T-helper 2 cell treated with Interferon-gamma antibody and Interleukin-4, amounts not matched to agents 100 ng/mL and 5 ng/mL, for 36 hours (primary cell): ENCODE data around the gene TFF2. TPM values are rescaled to one million over a fixed set of nuclear protein-coding genes. Genes with fewer than 3 reads are reported as not detected.

Source experiments
- intact Hi-C: fragments of 100-400 bp; cut with micrococcal nuclease; formaldehyde crosslinking; loops from one replicate; pipeline ENCODE4 v1.15.1; 2023
- total RNA-seq: library from RNA; stranded (reverse); gene quantifications from 2 replicates; pipeline ENCODE4 v1.2.3, GENCODE V29; 2022

TFF2 gene
- not detected in 2 replicates for total RNA-seq

- intact Hi-C loops: no loop called here
Measured at GRCh38 chr21:42350927-42351426, at the start of gene TFF2. Gene TFF2, minus strand, starts transcription at chr21:42350994. Its CDS starts 37 bp downstream, at chr21:42350957.

- intact Hi-C loops: loop anchor here (5.0 kb wide), 2 partner anchors 63 to 168 kb away; no protein-coding TSS in a partner anchor
Measured at GRCh38 chr21:42400525-42400924, 49.7 kb upstream of the TFF2 start.

- intact Hi-C loops: no loop called here
Measured at GRCh38 chr21:42398436-42399028, 47.7 kb upstream of the TFF2 start.

GRCh38 chr21:42397746-42398394 is 47.1 kb upstream of the TFF2 start:
- intact Hi-C loops: no loop called here

- intact Hi-C loops: no loop called here
Measured at GRCh38 chr21:42396799-42397745, 46.3 kb upstream of the TFF2 start.

GRCh38 chr21:42395905-42396651 is 45.3 kb upstream of the TFF2 start, which contains the start of gene TMPRSS3:
Gene TMPRSS3, minus strand, starts transcription at chr21:42396052. Its CDS starts 635 bp downstream, at chr21:42395417.
- intact Hi-C loops: no loop called here

GRCh38 chr21:42395302-42395701 is 44.5 kb upstream of the TFF2 start:
- intact Hi-C loops: no loop called here

GRCh38 chr21:42393443-42393950 is 42.7 kb upstream of the TFF2 start:
- intact Hi-C loops: loop anchor here (1.0 to 5.0 kb wide), 2 partner anchors 10 to 34 kb away; partner anchors contain the start of gene UBASH3A

- intact Hi-C loops: loop anchor here (1.0 to 5.0 kb wide), 2 partner anchors 10 to 34 kb away; partner anchors contain the start of gene UBASH3A
Measured at GRCh38 chr21:42392731-42393442, 42.1 kb upstream of the TFF2 start.

GRCh38 chr21:42391297-42391696 is 40.5 kb upstream of the TFF2 start:
- intact Hi-C loops: loop anchor here (5.0 kb wide), 1 partner anchor 36 kb away; no protein-coding TSS in a partner anchor

- intact Hi-C loops: loop anchor here (5.0 kb wide), 1 partner anchor 37 kb away; no protein-coding TSS in a partner anchor
Measured at GRCh38 chr21:42390696-42391095, 39.9 kb upstream of the TFF2 start.

GRCh38 chr21:42390193-42390592 is 39.4 kb upstream of the TFF2 start:
- intact Hi-C loops: loop anchor here (5.0 kb wide), 1 partner anchor 37 kb away; no protein-coding TSS in a partner anchor

- intact Hi-C loops: no loop called here
Measured at GRCh38 chr21:42389449-42389835, 38.6 kb upstream of the TFF2 start.

- intact Hi-C loops: no loop called here
Measured at GRCh38 chr21:42388740-42389448, 38.1 kb upstream of the TFF2 start.

GRCh38 chr21:42387843-42388340 is 37.1 kb upstream of the TFF2 start:
- intact Hi-C loops: no loop called here

GRCh38 chr21:42387164-42387563 is 36.4 kb upstream of the TFF2 start:
- intact Hi-C loops: no loop called here

GRCh38 chr21:42386034-42386591 is 35.3 kb upstream of the TFF2 start:
- intact Hi-C loops: no loop called here

GRCh38 chr21:42385619-42386018 is 34.8 kb upstream of the TFF2 start:
- intact Hi-C loops: no loop called here
